Measurements from ENCODE around the gene TMEM164.

- TF ChIP-seq JUNB (IDR thresholded peaks at IDR 0.05; ENCODE audit: unreplicated experiment) (no peak), EZH2phosphoT487 (IDR thresholded peaks at IDR 0.05; ENCODE audit: unreplicated experiment) (no peak), EZH2 (IDR thresholded peaks at IDR 0.05; ENCODE audit: low read depth, unreplicated experiment) (no peak), CTCF (conservative IDR thresholded peaks at IDR 0.05; ENCODE audit: low read depth in 2 of 2) (no peak)
Measured at GRCh38 chrX:110143454-110144210, 140.7 kb downstream of the TMEM164 start.
